Germinal center (tissue), 1 donor: ENCODE measurements around the gene PXDC1.
"Not testable (repeated sequence)": the region's sequence is repeated elsewhere in the genome, so short reads cannot be mapped to it uniquely, and the experiment has no call there.

Source experiments
- DNase-seq: peaks from one replicate; pipeline ENCODE4 v3.0.0; 2012; ENCODE audit warnings: mixed read lengths, low spot score

Gene PXDC1

DNA sequence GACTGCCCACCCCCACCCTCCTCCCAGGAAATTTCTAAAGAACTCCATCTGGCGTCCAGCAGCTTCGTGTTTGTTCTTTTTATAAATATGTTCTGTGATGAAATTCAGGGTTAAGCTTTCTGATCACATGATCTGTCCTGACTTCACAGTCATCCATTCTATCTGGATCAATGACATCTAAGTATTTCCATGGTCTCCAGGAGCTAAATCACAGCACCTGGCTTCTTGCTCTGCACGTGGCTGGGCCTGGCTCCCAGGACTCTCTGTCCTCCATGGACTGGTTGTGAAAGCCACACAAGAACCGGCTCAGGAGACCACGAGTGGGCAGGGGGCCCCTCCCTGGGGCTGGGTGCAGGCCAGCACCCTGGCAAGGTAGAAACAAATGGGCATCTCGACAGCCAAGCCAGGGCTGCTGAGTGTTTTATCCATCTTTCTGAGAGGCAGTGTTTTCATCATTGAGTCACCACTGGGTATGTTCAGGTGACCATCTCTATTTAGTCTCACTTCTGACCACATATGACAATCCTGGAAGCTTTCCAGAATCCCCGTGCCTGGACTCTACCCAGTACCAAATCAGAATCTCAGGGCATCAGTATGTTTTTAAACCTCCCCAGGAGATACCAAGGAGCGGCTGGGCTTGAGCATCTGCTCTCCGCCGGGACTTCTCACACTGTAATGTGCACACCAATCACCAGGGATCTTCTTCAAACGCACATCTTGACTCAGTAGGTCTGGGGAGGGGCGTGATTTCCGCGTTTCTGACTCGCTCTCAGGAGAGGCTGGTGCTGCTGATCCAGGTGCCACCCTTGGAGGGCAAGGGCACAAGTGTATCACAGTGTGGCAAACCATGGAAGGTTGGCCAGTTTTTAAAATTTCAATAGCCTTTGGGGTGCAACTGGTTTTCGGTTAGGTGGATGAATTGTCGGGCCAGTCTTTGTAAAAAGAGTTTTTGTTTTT, 31.6 kb upstream of the PXDC1 start:
- DNase-seq, result no peak

DNA sequence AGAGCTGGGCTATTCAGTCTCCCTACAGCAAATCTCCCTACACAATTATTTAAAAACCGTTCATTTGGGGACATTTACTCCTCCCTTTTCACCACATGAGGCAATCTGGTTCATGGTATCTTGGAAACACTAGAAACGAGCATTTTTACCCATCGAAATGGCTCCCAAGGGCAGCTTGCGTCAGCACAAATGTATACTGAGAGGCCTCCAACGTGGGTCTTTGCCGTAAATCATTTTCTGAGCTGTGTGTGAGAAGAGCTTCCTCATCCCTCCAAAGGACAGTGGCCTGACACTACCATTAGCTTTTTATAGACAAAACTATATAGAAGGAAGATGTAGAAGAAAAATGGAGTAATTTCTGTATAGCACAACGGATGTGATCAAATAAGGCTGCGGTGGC, 30.0 kb upstream of the PXDC1 start:
- no peak for DNase-seq

DNA sequence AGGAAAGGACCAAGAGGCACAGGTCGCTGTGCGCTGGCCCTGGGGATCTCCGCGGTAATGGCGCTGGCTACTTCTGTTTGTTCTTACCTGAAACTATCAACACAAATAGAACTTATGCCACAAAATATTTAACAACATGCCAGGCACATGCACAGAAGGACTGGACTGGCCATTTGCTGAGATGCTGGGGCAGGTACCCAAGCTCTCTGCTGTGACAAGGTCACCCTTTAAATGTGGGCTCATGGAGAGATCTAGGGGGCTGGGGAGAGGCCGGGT, 28.0 kb upstream of the PXDC1 start:
- DNase-seq, result no peak

DNA sequence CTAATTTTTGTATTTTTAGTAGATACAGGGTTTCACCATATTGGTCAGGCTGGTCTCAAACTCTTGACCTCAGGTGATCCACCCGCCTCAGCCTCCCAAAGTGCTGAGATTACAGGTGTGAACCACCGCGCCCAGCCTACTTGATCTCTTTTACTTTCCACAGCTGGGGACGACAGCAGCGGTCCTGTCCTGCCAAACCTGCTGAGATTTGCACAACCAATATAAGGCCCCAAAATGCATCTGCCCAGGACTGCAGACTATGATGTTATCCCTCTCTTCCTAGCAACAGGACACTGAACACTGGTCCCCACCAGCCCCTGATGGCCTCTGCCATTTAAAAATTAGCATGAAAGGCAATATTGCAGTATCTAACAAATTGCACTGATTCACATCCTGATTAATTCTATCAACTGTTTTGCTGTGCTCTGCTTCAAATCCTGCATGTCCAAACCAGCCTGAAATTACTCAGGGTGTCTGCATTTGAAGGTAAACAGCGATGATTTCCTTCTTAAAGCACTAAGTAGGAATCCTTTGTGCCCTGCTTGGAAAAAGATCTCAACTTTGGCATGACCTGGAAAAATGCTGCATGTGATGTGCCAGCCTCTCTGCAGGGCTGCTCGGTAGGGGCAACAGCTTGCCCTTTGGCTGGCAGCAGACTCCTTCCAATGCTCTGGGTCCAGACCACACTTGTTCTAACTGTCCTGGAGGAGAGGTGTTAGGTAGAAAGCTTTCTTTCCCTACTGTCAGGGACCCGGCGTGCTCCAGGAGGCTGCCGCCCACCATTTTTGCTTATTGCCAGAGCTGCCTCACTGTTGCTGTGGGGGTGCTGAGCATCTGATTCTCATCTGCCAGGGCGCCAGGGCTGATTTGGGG, 27.4 kb upstream of the PXDC1 start:
- DNase-seq, result no peak

DNA sequence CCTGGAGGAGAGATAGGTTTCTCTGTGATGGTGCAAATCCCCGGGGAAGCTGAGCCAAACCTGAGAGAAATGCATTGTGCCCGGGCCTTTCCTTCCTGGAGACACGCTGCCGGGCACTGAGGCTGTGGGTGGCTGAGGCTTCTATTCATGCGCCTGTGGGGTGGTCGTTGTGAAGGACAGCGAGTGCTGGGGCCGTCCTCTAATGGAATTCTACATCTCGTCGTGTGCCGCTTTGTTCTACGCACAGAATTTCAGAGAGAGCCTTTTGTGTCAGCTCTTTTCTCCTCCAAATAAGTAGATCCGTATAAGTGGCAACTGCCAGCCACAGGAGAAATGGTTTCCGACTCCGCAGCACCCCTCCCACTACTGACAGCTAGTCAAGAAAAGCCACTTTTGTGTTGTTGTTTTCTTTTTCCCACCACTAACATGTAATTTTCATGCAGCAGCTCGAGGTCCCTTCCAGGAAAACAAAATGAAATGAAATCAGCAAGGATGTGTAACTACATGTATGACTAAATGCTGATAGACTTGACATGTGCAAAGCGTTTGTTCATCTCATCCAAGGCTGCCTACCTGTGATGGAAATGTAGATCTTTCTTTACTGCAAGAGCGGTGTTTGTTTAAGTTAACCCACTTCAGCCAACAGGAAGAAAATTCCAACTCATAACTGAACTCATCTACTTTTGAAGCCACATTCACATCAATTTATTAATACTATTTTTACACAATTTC, 26.4 kb upstream of the PXDC1 start:
- no peak for DNase-seq

DNA sequence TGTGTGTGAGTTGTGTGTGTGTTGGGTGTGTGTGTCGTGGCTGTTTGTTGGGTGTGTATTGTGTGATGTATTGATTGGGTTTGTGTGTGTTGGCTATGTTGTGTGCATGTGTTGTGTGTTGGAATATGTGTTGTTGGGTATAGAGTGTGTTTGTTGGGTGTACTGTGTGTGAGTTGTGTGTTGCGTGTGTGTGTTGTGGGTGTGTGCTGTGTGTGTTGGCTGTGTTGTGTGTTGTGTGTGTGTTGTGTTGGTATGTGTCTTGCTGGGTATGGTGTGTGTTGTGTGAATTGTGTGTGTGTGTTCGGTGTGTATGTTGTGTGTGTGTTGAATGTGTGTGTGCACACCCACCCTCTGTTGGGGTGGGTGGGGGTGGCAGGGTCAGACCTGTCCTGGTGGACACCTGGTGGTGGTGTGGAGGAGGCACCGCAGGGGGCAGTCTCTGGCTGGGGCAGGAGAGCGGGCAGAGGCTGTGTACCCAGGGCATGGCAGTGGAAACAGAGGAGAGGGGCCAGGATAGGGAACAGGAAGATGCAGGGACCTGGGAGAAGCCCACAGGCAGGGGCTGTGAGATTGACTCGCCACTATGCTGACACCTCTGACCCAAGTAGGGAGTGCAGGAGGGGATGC, 25.5 kb upstream of the PXDC1 start:
- DNase-seq, result peak; percentile 16

DNA sequence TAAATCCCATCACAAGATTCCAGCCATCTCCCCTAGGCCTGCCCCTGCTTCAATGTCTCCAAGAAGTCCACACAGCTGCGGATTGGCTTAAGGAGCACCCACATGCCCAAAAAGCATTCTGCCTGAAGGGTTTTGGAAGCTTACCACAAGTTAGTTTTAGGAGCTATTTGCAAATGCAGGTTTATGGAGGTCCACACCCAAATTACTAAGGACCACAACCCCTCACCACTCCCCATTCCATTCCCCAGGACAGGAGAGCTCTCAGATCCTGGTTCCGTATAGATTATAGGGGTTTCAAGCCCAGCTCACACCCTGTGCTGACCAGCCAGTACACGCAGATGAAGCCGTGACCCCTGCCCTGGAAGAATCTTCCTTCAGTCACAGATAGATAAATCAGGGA, 24.3 kb upstream of the PXDC1 start:
- DNase-seq, result no peak

DNA sequence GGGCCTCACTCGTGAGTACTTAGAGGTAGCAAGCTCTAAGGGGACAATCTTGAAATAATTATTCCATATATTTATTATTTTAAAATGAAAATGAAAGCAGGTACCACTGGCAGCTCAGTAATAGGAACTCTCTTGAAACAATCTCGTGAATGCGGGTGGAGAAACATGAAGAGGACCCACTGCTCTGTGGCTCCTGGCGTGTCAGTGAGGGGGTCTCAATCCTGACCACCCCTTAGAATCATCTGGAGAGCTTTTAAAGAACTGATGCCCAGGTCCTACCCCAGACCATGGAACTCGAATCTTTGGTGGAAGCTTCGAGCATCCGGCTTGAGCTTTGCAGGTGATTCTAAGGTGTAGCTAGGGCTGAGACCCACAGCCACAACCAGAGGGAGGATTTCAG, 23.9 kb upstream of the PXDC1 start:
- DNase-seq, result no peak

DNA sequence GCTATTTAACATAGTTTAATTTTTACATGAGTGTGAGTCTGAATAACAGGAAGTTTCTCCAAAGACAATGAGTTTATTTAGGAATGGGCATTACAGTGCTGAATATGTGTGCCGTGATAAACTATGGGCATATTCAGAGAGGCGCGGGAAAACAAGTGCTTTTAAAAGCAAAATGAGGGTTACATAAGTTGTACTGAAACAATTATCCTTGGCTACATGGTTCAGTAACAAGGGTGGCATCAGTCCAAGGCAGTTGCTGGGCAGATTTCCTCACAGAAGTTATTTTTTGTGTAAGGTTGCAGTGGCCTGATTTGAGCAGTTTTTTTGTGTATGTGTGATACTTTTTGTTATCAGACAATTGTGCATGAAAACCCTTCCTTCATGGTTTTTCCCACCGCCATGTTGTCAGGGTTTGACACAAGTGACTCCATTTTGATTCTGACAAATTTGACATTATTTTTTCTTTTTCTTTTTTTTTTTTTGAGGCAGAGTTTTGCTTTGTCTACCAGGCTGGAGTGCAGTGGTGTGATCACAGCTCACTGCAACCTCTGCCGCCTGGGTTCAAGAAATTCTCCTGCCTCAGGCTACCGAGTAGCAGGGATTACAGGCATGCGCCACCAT, 22.3 kb upstream of the PXDC1 start:
- no peak for DNase-seq

DNA sequence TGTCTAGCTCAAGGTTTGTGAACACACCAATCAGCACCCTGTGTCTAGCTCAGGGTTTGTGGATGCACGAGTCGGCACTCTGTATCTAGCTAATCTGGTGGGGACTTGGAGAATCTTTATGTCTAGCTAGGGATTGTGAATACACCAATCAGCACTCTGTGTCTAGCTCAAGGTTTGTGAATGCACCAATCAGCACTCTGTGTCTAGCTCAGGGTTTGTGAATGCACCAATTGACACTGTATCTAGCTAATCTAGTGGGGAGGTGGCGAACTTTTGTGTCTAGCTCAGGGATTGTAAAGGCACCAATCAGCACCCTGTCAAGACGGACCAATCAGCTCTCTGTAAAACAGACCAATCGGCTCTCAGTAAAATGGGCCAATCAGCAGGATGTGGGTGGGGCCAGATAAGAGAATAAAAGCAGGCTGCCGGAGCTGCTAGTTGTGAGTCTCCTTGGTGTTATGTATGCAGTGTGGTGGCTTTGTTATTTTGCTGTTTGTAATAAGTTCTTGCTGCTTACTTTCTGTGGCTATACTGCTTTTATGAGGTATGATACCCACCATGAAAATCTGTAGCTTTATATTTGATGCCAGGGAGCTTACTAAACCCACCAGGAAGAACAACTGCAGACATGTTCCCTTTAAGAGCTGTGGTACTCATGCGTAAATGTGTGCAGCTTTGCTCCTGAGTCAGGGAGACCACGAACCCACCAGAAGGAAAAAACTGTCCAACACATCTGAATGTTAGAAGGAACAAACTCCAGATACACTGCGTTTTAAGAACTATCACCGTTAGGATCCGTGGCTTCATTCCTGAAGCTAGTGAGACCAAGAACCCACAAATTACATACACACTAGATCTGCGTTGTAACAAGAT, 20.9 kb upstream of the PXDC1 start:
- not testable (repeated sequence) for DNase-seq

DNA sequence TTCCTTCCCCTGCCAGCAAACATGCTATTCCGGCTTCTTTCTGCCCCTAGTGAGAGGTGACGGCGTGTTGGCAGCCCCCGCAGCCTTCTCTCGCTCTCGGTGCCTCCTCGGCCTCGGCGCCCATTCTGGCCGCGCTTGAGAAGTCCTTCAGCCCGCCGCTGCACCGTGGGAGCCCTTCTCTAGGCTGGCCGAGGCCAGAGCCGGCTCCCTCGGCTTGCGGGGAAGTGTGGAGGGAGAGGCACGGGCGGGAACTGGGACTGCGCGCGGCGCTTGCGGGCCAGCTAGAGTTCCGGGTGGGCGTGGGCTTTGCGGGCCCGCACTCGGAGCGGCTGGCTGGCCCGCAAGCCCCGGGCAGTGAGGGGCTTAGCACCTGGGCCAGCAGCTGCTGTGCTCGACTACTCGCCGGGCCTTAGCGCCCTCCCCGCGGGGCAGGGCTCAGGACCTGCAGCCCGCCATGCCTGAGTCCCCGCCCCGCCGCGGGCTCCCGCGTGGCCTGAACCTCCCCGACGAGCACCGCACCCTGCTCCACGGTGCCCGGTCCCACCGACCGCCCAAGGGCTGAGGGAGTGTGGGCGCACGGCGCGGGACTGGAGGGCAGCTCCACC, 20.0 kb upstream of the PXDC1 start:
- no peak for DNase-seq

DNA sequence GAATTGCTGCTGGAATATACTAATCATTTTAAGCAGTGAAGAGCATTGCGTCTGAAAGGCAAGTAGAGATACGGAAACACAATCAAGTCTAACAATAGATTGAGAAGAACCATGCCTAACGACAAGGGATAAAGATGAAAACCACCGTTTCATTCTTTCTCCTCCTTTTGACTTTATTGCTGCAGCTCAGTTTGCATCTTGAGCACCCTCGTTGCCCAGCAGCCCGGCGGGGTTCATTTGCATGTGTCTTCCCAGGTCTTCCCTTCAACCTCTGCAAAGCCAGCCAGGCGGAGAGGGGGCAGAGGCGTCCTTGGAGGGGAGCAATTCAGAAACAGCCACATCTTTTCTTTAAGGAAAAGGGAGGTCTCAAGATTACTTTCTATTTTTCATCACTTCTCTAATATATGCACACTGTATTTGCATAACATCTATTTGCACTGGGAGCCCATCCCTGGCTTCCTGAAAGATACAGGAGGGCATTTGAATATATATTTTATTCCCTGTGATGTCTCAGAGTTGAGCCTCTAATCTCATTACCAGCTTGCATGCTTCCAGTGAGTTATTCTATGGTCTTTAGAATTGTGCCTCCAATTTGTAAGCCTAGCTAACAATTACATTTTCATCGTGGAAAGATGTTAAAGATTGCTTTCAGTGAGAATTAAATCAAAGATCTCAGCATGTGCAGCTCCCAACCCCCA, 18.7 kb upstream of the PXDC1 start:
- peak; percentile 40 for DNase-seq

DNA sequence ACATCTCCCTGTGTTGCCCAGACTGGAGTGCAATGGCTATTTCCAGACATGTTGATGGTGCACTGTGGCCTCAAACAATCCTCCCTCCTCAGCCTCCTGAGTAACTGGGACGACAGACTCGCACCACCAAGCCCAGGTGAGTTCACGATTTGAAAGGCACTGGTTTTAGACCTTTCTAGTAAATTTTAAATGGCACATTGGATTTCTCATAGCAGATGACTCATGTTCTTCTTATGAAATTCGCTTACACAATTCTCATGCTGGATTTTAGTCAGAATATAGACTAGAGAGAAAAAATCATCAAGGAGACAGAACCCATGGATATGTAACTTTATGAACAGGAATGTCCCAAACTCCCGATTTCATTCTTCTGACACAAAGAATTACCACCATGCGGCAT, 18.1 kb upstream of the PXDC1 start:
- no peak for DNase-seq

DNA sequence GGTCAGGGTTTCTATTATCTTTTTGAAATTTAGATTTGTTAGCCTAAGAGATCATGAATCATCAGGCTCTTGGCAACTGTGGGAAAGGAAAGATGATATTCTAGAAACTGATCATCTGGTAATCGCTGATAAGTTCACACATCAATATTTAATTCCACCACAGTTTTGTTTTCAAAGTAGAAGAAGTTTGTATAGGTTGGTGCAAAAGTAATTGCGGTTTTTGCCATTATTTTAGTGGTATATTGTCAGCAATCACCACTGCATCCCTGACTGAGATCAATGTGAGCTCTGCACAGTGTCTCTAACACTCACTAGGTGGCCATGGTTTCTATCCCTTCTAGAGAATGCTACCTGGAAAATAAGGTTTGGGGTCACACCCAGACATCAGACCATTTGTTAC, 17.0 kb upstream of the PXDC1 start:
- no peak for DNase-seq

DNA sequence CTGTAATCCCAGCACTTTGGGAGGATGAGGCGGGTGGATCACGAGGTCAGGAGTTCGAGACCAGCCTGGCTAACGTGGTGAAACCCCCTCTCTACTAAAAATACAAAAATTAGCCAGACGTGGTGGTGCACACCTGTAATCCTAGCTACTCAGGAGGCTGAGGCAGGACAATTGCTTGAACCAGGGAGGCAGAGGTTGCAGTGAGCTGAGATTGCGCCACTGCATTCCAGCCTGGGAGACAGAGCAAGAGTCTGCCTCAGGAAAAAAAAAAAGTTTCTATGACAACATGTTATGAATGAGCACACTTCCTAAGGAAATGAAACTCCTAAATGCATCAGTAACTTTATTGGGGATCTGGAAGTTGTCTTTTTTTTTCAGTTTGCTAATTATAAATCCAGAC, 16.0 kb upstream of the PXDC1 start:
- DNase-seq, result not testable (repeated sequence)

DNA sequence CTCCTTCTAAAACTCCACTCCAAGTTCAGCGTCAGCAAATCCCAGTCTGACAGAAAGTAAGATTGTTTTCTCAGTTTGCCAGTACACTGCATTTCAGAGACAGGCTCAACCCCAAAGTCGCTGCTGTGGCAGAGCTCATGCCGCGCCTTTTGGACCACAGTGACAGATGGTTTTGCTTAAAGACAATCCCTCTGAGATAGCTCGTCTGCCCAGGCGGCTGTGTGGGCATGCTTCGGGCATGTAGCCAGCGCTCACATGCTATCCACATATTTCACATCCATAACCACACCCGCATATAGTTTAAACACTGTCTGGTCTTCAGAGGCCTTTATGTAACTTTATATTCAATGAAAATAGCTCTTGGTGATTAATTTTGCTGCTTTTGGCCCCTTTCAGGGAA, 14.7 kb upstream of the PXDC1 start:
- DNase-seq, result no peak

DNA sequence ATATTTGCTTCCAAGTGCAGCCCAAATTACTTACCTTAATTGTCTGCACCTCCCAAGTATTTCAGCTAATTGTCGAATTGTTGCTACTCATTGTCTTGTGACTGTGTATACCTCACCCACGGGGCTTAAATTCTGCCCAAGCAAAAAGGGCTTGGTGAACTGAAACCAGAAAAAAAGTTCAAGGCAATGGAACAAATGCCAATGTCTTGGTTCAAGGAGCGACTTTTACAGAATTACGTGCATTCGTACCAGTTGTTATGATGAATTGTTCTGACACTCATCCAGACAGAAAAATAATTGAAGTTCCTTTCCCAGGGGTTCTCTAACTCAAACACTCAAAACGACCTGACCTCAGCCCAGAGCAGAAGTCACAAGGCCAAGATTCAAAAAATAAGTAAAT, 13.9 kb upstream of the PXDC1 start:
- no peak for DNase-seq

DNA sequence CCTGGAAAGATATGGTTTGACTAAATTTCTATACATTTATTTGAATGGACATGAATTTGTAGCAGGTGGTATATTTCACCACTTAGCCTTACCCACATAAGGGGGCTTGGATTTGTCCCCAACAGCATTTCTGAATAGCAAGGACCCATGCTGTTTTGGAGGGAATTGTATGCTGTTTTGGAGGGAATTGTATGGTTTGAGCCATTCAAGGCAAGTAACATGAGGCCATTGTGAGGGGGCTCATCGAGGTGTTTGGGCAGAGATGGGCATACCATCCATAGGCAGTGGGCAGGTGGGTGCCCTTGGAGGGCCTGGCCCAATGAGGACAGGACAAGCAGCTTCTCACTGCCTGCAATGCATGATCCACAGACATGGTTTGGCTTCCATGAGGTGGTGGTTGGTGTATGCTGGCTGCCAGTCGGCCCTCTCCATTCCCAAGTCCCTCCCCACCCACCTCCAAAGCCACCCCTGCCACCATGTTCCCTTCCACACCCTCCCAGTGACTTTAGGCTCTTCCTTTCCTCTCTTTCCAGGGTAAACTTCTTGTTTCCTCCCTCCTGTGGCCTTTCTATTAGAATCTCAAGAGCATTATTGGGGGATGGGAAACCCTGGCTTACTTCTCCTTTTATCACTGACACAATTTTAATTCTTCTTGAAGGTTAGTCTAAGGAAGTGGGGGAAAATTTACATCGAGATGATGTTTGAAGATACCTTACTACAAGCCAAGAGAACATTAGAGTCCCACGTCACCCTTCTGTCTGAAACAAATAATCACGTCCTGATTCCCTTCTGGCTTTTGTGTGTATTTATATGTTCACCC, 13.2 kb upstream of the PXDC1 start:
- DNase-seq, result no peak

DNA sequence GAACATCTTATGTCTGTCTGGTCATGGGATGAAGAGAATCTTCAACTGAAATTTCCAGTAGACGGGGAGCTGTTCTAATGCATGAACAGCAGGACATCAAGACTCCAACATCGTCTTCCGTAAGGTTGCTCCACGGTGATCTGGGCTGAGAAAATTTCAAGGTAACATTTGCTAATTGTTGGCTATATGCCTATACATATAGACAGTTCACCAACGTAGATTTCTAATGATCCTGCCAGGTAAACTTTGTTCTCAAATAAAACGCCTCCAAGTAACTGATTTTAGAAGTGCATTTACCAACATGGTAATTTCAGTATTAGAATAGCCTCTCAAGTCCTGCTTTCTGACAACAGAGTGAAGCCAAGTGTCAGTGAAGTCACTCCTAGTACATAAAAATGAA, 11.3 kb upstream of the PXDC1 start:
- no peak for DNase-seq
